K562 (cell line): ENCODE data around the gene LIMS1. TPM values are rescaled to one million over a fixed set of nuclear protein-coding genes. Genes with fewer than 3 reads are reported as not detected.
"Not testable (repeated sequence)": the region's sequence is repeated elsewhere in the genome, so short reads cannot be mapped to it uniquely, and the experiment has no call there.

Experiments used
- ATF7 ChIP-seq: fragments of 450-650 bp; IDR thresholded peaks from 2 replicates; pipeline ENCODE4 v1.7.1; 2014; ENCODE audit warnings: mild to moderate bottlenecking, moderate library complexity
- CBFA2T2 ChIP-seq: fragments of 450-650 bp; conservative IDR thresholded peaks from 2 replicates; pipeline ENCODE4 v1.6.1; 2017; ENCODE audit warnings: mild to moderate bottlenecking
- CBFA2T3 ChIP-seq: fragments of 450-650 bp; IDR thresholded peaks from 2 replicates; pipeline ENCODE4 v1.6.1; 2017
- CEBPB ChIP-seq: fragments of 450-650 bp; IDR thresholded peaks from 2 replicates; pipeline ENCODE4 v1.6.1; 2016; ENCODE audit warnings: missing genetic modification characterization, missing compliant biosample characterization
- CREM ChIP-seq: IDR thresholded peaks from 2 replicates; pipeline ENCODE4 v1.6.1; 2014; ENCODE audit warnings: antibody characterized with exemption, low read depth
- CXXC5 ChIP-seq: fragments of 250-450 bp; sonication (Bioruptor Pico); IDR thresholded peaks from 2 replicates; pipeline ENCODE4 v1.8.0; 2022; ENCODE audit warnings: inconsistent platforms, mild to moderate bottlenecking, moderate library complexity
- DPF2 ChIP-seq: fragments of 450-650 bp; IDR thresholded peaks from 2 replicates; pipeline ENCODE4 v1.6.1; 2016
- E2F6 ChIP-seq, 2 experiments: IDR thresholded peaks; 2 replicates each; pipeline ENCODE4 v1.6.1; 2011; ENCODE audit warnings: borderline replicate concordance in 1 of 2, control low read depth in 1 of 2, low read depth in 1 of 2, low read length in 1 of 2, mild to moderate bottlenecking in 1 of 2, mixed read lengths in 1 of 2, moderate library complexity in 1 of 2; ENCODE audit not compliant: insufficient read depth in 1 of 2, insufficient read length in 1 of 2, poor library complexity in 1 of 2, severe bottlenecking in 1 of 2; ENCODE audit errors: extremely low read depth in 1 of 2
- EP300 ChIP-seq: IDR thresholded peaks from 2 replicates; pipeline ENCODE4 v1.6.1; 2012; ENCODE audit warnings: low read length, improper control_type of control experiment
- EP400 ChIP-seq: fragments of 450-650 bp; IDR thresholded peaks from 2 replicates; pipeline ENCODE4 v1.6.1; 2017; ENCODE audit warnings: antibody characterized with exemption, mild to moderate bottlenecking, moderate library complexity
- ETV1 ChIP-seq: fragments of 450-650 bp; conservative IDR thresholded peaks from 2 replicates; pipeline ENCODE4 v1.6.1; 2016; ENCODE audit warnings: missing genetic modification characterization, control low read depth, low read depth, missing compliant biosample characterization
- ETV5 ChIP-seq: sonication (generic); formaldehyde crosslinking; IDR thresholded peaks from 2 replicates; pipeline ENCODE4 v1.4.0; 2020; ENCODE audit warnings: low read depth, mild to moderate bottlenecking, missing genetic modification reagents
- GABPA ChIP-seq: fragments of 200-800 bp; sonication (Bioruptor generic); conservative IDR thresholded peaks from 2 replicates; pipeline ENCODE4 v1.6.1; 2016; ENCODE audit warnings: low read depth, missing genetic modification characterization, missing compliant biosample characterization
- MNT ChIP-seq, 2 experiments: fragments of 450-650 bp; conservative IDR thresholded peaks; 2 replicates each; pipeline ENCODE4 v1.6.1; 2017; ENCODE audit warnings: mild to moderate bottlenecking in 2 of 2, moderate library complexity in 2 of 2
- PKNOX1 ChIP-seq: fragments of 450-650 bp; IDR thresholded peaks from 2 replicates; pipeline ENCODE4 v1.6.1; 2016
- POLR2H ChIP-seq: IDR thresholded peaks from 2 replicates; pipeline ENCODE4 v1.6.1; 2016; ENCODE audit warnings: missing genetic modification characterization, low read depth, mild to moderate bottlenecking, control low read depth, missing compliant biosample characterization, moderate library complexity
- USF1 ChIP-seq: sonication (generic); formaldehyde crosslinking; IDR thresholded peaks from 2 replicates; pipeline ENCODE4 v1.9.0; 2022; ENCODE audit warnings: mild to moderate bottlenecking, missing genetic modification reagents
- polyA plus RNA-seq, 8 experiments: library from polyadenylated mRNA; depleted of rRNA in 4 of 8; stranded (reverse) in 5 of 8; unstranded in 3 of 8; fragments of >200 nt; fragmentation: Nextera tagmentation in 2 of 8; fragmentation: Illumina TruSeq in 1 of 8; extraction: Ambion mirVana in 2 of 8; extraction: Trizol in 1 of 8; gene quantifications; 2 replicates each; pipeline versions ENCODE4 v1.2.1 to v1.2.3, GENCODE V29; 2011 to 2014; ENCODE audit warnings: inconsistent platforms in 1 of 8, missing spikeins in 1 of 8
- total RNA-seq, 7 experiments: library from RNA; depleted of rRNA in 6 of 7; stranded (reverse); fragments of >200 nt in 6 of 7; fragmentation: Illumina TruSeq in 2 of 7; extraction: Trizol in 2 of 7; gene quantifications; 2 replicates each; pipeline versions ENCODE4 v1.2.1 to v1.2.3, GENCODE V29; 2011 to 2021; ENCODE audit warnings: low replicate concordance in 1 of 7
- TF ChIP-seq, protein P1 (sequence below), 2 experiments: fragments of 450-650 bp in 1 of 2; sonication (generic) in 1 of 2; formaldehyde crosslinking in 1 of 2; IDR thresholded peaks in 1 of 2; conservative IDR thresholded peaks in 1 of 2; 2 replicates each; pipeline versions ENCODE4 v1.6.1 to v1.8.1; 2016 to 2023; ENCODE audit warnings: mild to moderate bottlenecking in 2 of 2, moderate library complexity in 2 of 2, inconsistent platforms in 1 of 2, missing genetic modification reagents in 1 of 2
- TF ChIP-seq, protein P2 (sequence below): sonication (generic); formaldehyde crosslinking; IDR thresholded peaks from 2 replicates; pipeline ENCODE4 v1.9.0; 2022; ENCODE audit warnings: mild to moderate bottlenecking, missing genetic modification reagents

Gene LIMS1
- total and polyA plus RNA-seq, 9 of the 15 experiments (the other 6 are each of a cell fraction or from before 2014, with no cell fraction given) = 52.8 to 134 (median 81.0) TPM

GRCh38 chr2:108652187-108652931 is 118.1 kb downstream of the LIMS1 start (continued):
- TF ChIP-seq MNT (conservative IDR thresholded peaks at IDR 0.05) (peak; percentile 57 to 84), DPF2 (peak; percentile 56; the same call in 1 of the 2 replicates), E2F6 (IDR thresholded peaks at IDR 0.05; ENCODE audit: borderline replicate concordance in 1 of 2, extremely low read depth in 1 of 2, insufficient read depth in 1 of 2, insufficient read length in 1 of 2, low read depth in 1 of 2, low read length in 1 of 2, poor library complexity in 1 of 2, severe bottlenecking in 1 of 2) (peak in 1 of 2 experiments; percentile 60), GABPA (tag) (peak; percentile 49), CBFA2T2 (0 out of 2 replicates have a peak, but pooled peaks have one; percentile 3), ETV5 (CRISPR knock-in tag) (peak; percentile 56; the same call in 1 of the 2 replicates), USF1 (CRISPR knock-in tag) (peak; percentile 74), PKNOX1 (peak; percentile 83), CBFA2T3 (0 out of 2 replicates have a peak, but pooled peaks have one; percentile 3), EP400 (peak; percentile 36), ATF7 (peak; percentile 58), CREM (peak; percentile 47), ETV1 (tag) (peak; percentile 85), CXXC5 (CRISPR knock-in tag) (peak; percentile 56), EP300 (0 out of 2 replicates have a peak, but pooled peaks have one; percentile 3), CEBPB (tag) (peak; percentile 62; the same call in 1 of the 2 replicates), POLR2H (tag) (0 out of 2 replicates have a peak, but pooled peaks have one; percentile 19)
- TF ChIP-seq, protein P1, sequence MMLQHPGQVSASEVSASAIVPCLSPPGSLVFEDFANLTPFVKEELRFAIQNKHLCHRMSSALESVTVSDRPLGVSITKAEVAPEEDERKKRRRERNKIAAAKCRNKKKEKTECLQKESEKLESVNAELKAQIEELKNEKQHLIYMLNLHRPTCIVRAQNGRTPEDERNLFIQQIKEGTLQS (IDR thresholded peaks at IDR 0.05) = peak; percentile 78
- TF ChIP-seq, protein P1 (CRISPR knock-in tag; conservative IDR thresholded peaks at IDR 0.05) = not testable (repeated sequence)
- TF ChIP-seq, protein P2, sequence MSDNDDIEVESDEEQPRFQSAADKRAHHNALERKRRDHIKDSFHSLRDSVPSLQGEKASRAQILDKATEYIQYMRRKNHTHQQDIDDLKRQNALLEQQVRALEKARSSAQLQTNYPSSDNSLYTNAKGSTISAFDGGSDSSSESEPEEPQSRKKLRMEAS (CRISPR knock-in tag) = peak; percentile 42; the same call in 1 of the 2 replicates
